Measurements from ENCODE around the gene RNFT1.
"Not testable (repeated sequence)": the region's sequence is repeated elsewhere in the genome, so short reads cannot be mapped to it uniquely, and the experiment has no call there.

RNFT1 gene, protein sequence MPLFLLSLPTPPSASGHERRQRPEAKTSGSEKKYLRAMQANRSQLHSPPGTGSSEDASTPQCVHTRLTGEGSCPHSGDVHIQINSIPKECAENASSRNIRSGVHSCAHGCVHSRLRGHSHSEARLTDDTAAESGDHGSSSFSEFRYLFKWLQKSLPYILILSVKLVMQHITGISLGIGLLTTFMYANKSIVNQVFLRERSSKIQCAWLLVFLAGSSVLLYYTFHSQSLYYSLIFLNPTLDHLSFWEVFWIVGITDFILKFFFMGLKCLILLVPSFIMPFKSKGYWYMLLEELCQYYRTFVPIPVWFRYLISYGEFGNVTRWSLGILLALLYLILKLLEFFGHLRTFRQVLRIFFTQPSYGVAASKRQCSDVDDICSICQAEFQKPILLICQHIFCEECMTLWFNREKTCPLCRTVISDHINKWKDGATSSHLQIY

DNA sequence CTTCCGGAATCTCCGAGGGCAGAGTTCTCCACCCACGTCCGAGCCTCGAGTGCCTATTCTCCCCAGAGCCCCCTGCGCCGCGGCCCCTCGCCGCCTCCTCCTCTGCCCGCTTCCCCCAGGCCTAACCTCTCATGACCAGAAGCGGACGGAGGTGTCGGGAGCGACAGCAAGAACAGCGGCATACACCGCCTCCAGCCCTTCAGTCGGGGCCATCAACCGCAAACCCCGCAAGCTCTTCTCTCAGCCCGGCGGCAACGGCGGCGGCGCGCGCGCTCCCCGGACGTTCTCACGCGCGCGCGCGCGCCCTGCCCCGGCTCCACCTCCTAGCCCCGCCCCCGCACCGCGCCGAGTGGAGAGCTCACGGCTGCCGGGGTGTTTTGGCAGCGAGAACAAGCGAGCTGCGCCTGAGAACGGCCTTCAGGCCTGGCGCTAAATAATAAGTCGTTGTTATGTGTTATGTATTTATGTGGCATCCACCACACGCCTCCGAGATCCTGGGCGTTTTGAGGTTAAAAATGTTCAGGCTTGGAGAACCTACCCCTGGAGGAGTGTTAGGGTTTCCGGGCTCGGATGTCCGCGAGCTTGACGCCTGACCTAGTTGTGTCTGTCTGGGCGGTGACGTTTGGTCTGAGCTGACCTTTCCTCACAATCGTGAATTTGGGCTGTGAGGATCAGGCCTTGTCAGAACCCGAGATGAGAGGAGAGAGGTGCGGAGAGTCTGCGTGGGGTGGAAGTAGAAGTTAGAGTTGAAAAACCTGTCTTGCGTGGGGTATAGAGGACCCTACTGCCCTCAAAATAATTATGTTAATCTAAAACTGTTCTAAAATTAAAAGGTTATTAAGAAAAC, at the start of gene RNFT1:
Gene RNFT1, minus strand, starts transcription at position 259 of the 847 bp plus-strand sequence. Its CDS starts 77 bp downstream, at position 182.
- peak; percentile 81 for DNase-seq

DNA sequence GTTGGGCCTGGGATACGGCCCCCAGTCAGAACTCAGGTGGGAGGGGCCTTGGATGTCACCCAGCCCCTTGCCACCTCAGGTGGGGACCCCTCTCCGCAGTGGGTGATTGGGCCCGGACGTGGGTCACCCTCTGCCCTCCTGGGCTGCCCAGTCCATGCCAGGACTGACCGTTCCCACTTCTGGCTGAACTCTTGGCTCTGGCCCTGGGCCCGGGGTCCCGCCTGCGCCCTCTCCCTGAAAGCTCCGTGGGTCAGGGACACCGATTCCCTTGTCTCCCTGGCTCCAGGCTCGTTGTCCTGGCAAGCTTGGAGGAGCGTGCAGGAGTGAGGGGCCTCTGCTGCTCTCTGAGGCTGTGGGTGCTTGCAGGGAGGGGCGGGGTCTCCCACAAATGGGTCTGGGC, 44.8 kb upstream of the RNFT1 start:
- not testable (repeated sequence) for DNase-seq

DNA sequence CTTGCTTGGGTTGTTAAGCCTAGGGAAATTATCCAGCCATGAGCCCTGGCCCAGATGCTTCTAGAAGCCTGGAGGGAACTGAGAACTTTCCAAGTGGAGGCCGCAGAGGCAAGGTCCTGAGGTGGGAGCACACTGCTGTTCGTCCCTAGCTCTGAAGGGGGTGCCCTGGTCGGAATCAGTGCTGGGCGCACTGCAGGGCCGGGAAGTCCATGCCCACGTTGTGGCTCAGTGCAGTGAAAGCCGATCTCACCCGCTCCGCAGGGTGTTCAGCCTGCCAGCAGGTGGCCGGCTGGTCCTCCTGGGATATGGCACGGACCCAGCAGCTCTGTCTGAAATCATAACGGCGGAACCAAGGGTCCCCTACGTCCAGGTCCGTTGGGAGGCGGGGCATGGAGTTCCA, 43.8 kb upstream of the RNFT1 start:
- not testable (repeated sequence) for DNase-seq

DNA sequence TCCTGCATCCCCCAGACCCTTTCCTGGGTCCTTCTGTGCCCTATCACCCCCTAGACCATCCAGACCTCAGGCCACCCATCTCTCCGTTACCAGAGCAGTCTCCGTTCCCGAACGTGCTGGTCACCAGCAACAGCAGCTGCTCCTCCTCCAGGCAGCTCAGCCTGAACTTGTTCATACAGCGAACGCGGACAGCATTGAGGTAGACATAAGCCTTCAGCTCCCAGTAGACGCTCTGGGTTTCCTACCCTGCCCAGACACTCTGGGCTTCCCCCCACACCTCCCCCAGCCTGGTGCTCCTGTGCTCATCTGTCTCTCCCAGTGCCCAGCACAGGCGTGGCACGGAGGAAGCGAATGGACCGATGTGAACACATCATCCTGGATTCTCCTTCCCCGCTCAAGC, 41.6 kb upstream of the RNFT1 start:
- DNase-seq: no peak

DNA sequence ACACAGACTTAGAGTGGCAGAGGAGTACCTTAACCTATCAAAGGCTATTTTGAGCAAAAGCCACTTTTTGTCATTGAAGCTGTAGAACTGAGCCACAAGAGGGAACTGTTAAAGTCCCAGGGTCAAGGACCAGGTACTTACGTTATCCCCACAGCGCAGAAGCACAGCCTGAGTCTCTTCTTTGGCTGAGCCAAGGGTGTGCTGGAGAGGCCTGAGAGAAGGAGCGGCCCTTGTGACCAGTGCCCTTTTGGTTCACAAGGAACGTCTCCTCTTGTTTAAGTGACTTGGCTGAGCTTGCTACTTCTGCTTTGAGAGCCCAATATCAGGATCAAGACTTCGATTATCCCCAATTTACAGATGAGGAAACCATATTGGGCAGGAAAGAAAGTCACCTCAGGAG, 40.0 kb upstream of the RNFT1 start:
- DNase-seq: not testable (repeated sequence)

DNA sequence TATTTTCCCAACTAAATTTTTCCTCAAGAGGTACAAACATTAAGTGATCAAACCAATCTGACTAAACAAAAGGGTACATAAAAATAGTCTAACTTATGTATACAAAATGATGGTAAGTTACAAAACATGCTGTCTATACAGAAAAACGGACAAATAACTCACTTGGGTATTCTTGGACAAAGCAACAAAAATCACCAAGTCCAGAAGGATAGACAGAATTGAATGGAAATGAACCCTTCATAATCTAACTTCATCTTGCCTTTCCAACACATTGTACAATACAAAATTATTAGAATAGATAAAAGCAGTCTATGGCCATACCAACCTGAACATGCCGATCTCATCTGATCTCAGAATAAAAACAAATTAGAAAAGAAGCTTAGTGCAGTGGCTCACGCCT, 37.9 kb upstream of the RNFT1 start:
- DNase-seq: not testable (repeated sequence)

DNA sequence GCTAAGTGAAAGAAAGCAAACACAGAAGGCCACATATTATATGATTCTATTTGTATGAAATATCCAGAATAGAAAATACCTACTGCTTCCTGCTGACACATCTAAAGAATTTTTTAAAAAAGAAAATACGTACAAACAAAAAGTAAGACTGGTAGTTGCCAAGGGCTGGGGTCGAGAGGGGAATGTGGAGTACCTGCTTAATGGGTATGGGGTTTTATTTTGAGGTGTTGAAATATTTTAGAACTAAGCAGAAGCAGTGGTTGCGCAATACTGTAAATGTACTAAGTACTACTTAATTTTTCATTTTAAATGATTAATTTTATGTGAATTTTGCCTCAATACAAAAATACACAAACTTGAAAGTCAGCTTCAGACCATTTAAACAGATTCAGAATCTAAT, 32.1 kb upstream of the RNFT1 start:
- DNase-seq: not testable (repeated sequence)

DNA sequence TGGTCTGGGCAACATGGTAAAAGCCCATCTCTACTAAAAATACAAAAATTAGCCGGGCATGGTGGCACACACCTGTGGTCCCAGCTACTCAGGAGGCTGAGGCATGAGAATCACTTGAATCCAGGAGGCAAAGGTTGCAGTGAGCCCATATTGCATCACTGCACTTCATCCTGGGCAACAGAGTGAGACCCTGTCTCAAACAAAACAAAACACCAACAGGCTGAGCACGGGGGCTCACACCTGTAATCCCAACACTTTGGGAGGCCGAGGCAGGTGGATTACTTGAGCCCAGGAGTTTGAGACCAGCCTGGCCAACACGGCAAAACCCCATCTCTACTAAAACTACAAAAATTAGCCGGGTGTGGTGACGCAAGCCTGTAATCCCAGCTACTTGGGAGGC, 10.6 kb upstream of the RNFT1 start:
- not testable (repeated sequence) for DNase-seq

DNA sequence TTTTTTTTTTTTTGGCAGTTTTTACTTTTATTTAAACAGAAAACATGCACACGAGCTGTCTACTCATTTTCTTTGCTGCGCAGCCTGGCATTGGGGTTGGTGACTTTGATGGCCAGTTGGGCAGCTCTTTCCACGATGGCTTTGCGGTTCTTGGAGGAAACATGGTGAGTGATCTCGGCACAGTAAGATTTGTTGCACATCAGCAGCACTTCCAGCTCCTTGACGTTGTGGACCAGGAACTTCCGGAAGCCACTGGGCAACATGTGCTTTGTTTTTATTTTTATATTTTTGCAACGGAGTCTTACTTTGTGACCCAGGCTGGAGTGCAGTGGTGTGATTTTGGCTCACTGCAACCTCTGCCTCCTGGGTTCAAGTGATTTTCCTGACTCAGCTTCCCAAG, 8.9 kb upstream of the RNFT1 start:
- not testable (repeated sequence) for DNase-seq

DNA sequence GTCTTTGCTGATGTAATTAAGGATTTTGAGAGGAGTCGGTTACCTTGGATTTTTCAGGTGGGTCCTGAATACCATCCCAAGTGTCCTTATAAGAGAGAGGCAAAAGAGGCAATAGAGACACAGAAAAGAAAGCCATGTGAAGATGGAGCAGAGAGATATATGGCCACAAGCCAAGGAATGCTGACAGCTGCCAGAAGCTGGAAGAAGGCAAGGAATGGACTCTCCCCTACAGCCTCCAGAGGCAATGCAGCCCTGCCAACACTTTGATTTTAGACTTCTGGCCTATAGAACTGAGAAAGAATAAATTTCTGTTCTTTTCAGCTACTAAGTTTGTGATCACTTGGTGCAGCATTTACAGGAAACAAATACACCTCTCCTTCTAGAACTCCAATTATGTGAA, 8.2 kb upstream of the RNFT1 start:
- DNase-seq: no peak

DNA sequence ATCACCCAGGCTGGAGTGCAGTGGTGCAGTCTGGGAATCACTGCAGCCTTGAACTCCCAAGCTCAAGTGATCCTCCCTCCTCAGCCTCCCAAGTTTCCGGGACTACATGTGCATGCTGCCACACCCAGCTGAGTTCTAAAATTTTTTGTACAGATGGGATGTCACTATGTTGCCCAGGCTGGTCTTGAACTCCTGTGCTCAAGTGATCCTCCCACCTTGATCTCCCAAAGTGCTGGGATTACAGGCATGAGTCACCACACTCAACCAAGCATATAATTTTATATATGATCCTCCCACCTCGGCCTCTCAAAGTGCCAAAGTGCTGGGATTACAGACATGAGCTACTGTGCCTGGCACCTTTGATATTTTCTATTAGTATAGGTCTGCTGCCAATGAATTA, 7.2 kb upstream of the RNFT1 start:
- not testable (repeated sequence) for DNase-seq

DNA sequence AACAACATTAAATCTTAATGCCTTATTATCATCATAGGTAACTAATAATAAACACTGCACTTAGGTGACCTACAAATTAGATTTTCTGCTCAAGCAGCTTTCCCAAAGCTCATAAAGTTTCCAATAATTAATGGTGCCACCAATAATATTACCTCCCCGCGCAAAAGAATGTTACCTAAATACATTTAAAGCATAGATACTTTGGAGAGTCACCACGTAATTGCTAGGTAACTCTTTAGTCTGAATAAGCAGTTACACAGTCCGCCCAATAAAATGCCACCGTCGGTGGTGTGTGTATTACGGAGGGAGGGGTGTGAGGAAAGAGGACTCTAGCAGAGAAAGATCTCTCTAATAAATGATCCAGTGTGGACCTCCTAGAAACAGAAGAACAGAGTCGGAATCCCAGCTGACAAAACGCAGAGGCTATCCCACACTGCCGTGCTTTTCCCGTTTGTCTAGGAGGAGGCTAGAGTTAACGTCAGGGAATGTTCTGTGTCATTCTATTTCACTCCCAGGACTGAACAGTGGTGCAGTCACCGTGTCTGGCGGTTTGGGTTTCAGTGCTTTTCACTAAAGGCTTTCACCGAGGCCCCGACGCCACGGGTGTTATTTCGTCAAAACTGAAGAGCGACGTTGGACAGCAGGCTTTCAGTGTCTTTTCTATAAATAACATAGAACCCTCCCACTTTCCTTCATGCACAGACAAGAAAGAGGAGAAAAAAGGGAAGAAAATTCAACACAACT, 630 bp downstream of the RNFT1 start:
- peak; percentile 9 for DNase-seq

DNA sequence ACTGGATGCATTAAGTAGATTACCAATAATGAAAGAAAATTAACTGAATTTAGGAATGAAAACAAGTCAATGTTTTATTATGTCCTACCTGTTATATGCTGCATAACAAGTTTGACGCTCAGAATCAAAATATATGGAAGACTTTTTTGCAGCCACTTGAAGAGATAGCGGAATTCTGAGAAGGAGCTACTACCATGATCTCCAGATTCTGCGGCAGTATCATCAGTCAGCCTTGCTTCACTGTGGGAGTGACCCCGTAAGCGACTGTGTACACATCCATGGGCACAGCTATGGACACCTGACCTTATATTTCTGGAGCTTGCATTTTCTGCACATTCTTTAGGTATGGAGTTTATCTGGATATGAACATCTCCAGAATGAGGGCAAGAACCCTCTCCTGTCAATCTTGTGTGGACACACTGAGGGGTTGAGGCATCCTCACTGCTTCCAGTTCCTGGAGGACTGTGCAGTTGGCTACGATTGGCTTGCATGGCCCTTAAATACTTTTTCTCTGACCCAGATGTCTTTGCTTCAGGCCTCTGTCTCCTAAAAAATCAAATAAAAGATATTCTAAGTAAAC, 1.7 kb downstream of the RNFT1 start:
- no peak for DNase-seq

DNA sequence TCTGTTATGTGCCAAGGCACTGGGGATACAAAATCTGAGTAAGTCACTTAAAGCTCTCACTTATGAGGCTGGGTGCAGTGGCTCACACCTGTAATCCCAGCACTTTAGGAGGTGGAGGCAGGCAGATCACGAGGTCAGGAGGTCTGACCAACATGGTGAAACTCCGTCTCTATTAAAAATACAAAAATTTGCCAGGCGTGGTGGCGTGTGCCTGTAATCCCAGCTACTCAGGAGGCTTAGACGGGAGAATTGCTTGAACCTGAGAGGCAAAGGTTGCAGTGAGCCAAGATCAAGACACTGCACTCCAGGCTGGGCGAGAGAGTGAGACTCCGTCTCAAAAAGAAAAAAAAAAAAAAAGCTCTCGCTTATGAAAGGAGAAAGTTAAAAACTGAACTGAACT, 5.0 kb downstream of the RNFT1 start:
- not testable (repeated sequence) for DNase-seq

DNA sequence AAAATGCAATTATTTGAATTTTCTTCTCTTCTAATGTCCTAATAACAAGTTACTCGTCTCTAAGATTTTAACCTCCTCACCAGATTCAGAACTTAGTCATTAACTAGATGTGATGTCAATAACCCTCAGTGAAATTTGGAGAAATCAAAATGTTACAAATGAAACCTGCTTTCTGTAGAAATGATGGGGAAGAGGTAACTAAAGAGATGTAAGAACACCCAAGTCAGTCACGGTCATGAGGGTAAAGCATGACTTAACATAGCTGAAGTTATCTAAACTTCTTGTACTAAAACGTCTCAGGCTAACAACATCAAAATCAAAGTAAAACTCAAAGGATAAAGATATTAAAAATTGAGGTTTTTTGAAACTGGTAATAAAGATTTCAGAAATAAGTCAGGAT, 9.7 kb downstream of the RNFT1 start:
- no peak for DNase-seq

DNA sequence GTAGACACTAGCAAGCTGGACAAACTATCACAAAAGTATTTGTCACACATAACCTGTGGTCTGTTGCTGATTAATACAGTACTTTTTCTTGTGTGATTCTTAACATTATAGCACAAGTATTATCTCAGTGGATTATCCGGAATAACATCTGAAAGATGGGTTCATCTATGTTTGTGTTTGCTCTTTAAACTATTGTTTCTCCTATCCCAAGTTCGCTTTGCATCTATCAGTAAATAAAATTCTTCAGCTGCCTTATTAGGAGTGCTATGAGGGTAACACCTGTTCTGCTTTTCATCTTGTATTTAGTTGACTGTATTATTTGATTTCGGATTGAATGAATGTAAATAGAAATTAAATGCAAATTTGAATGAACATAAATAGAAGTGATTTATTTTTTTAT, 14.5 kb downstream of the RNFT1 start:
- no peak for DNase-seq

DNA sequence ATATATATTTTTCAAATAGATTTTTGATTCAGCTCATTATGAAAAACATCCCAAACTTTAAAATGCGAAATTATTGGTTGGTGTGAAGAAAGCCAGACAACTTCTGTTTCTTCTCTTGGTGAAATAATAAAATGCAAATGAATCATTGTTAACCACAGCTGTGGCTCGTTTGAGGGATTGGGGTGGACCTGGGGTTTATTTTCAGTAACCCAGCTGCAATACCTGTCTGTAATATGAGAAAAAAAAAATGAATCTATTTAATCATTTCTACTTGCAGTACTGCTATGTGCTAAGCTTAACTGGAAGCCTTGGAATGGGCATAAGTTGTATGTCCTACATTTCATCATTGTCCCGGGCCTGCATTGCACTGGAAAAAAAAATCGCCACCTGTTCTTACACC, 17.2 kb downstream of the RNFT1 start:
- not testable (repeated sequence) for DNase-seq

DNA sequence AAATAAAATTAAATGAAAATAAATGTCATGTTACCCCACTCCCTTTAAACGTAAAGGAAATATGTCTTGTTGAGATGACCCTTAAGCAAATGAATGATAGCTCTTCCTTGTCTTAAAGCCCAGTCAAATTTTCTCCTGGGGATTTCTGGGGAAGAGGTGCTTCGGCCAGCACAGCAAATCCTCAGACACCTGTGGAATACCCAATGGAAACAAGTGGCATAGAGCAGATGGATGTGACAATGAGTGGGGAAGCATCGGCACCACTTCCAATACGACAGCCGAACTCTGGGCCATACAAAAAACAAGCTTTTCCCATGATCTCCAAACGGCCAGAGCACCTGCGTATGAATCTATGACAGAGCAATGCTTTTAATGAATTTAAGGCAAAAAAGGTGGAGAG, 18.1 kb downstream of the RNFT1 start:
- DNase-seq: not testable (repeated sequence)

DNA sequence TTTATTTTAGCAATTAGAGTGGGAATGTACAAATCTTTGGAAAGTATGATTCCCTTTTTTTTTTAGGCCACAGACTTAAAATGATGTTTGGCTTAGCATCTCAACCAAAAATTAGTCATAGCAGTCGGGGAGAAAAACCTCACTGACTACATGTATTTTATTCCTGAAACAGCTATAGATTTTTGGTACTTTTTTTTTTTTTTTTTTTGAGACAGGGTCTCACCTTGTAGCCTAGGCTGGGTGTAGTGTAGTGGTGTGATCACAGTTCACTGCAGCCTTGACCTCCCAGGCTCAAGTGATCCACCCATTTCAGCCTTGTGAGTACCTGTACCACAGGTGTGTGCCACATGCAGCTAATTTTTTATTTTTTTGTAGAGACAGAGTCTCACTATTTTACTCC, 23.4 kb downstream of the RNFT1 start:
- no peak for DNase-seq

DNA sequence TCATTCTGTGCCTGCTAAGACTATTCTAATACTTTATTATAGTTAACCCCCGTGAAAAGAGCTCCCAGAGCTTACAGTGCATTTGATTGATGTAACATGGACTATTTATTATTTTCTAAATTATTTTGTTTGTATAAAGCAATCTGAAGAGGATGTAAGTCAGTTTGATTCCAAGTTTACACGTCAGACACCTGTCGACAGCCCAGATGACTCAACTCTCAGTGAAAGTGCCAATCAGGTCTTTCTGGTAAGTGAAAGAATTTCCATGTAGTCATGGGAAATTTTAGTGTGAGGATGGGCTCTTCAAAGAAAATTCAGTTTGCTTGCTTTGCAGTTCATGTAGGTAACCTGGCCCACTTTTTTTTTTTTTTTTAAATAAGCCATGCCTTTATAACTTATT, 23.8 kb downstream of the RNFT1 start:
- not testable (repeated sequence) for DNase-seq

DNA sequence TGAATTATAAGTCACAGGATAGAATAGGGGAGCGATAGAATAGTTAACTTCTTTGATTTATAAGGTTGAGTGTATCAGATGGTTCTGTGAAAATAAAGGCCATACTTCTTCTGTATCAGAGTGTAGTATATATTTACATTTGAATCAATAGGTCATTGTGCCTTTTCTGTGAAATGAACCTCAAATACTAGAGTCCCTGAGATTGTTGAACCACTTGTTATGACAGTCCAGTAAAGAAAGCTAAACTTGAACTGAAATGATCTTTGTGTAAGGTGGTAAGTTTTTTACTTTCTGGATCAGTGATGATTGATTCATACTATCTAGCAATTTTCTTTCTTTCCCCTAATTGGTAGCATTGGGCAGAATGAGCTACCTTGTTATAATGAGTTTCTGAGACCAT, 31.2 kb downstream of the RNFT1 start:
- not testable (repeated sequence) for DNase-seq

DNA sequence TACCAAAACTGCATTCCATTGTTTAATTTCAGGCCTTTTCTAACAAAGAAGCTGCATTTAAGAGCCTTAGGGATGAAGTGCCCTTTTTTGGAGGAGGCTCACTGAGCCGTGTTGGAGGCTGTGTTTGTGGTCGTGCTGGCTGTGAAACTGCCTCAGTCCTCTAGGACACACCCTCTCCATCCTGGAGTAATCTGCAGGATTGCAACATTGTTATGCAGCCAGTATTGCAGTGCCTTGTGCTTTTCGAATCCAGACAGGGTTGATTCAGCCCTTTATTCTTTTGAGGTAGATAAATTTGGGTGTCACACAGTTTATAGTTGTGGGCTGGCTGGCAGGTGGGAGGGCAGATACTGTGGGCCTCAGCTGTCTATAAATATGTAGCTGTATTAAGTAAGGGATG, 33.8 kb downstream of the RNFT1 start:
- not testable (repeated sequence) for DNase-seq

DNA sequence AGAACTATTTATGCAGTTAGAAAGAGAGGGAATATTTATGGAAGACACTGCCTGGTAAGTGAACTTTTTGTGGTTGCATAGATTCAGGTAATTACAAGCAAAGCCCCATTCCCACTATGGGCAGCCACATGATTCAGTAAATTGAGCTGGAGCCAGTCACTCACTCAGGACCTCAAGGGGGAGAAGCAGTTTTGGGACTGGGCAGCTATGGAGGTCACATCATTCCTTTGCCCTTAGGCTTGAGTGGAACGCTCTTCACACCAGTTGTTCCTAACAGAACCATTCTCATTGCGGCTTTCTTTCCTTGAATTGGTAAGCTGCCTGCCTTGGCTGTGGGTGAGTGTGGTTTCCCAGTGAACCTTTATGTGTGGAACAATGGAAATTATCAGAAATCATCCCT, 34.4 kb downstream of the RNFT1 start:
- not testable (repeated sequence) for DNase-seq

All from NCI-H1105 (cell line).